HEK293 (cell line): ENCODE results near the gene ARHGEF12.

Source experiments
- CTCF ChIA-PET: fragments of 350-600 bp; formaldehyde crosslinking; extraction: SDS; loops from one replicate; lab custom pipeline; 2021; ENCODE audit warnings: antibody characterized with exemption; lab: Yijun Ruan, JAX
- POLR2A ChIA-PET: fragments of 300-600 bp; formaldehyde crosslinking; extraction: SDS; loops from one replicate; lab custom pipeline; 2020; ENCODE audit warnings: antibody characterized with exemption, inconsistent platforms; lab: Yijun Ruan, JAX
- H3K27ac ChIP-seq: fragments of 200-500 bp; sonication (Bioruptor generic); 2 replicates; pipeline ENCODE4 v1.5.1; 2014; ENCODE audit warnings: low read depth, low read length, control low read depth, inconsistent platforms; ENCODE audit errors: extremely low read depth
- H3K36me3 ChIP-seq, 2 experiments: fragments of 200-500 bp in 1 of 2; sonication (Bioruptor generic) in 1 of 2; 1 replicate in 1 of 2; 2 replicates in 1 of 2; pipeline ENCODE4 v1.5.1; 2014 to 2017; ENCODE audit warnings: inconsistent platforms in 2 of 2, low read length in 2 of 2; ENCODE audit not compliant: control insufficient read depth in 2 of 2, insufficient read depth in 1 of 2
- H3K4me1 ChIP-seq: fragments of 200-500 bp; sonication (Bioruptor generic); 2 replicates; pipeline ENCODE4 v1.5.1; 2014; ENCODE audit warnings: mild to moderate bottlenecking, low read length, inconsistent platforms; ENCODE audit not compliant: control insufficient read depth, insufficient read depth
- H3K4me3 ChIP-seq: 2 replicates; pipeline ENCODE4 v1.5.1; 2011; ENCODE audit warnings: low read depth, mild to moderate bottlenecking, control low read depth, low read length, moderate library complexity
- H3K9me3 ChIP-seq: fragments of 200-500 bp; sonication (Bioruptor generic); 2 replicates; pipeline ENCODE4 v1.5.1; 2014; ENCODE audit warnings: low read depth, low read length, inconsistent platforms; ENCODE audit not compliant: control insufficient read depth, insufficient read depth
- IKZF3 ChIP-seq: fragments of 450-650 bp; IDR thresholded peaks from 2 replicates; pipeline ENCODE4 v1.5.0; 2018; ENCODE audit warnings: missing biosample characterization, mild to moderate bottlenecking, missing genetic modification characterization, moderate library complexity
- MZF1 ChIP-seq: fragments of 450-650 bp; formaldehyde crosslinking; IDR thresholded peaks from 2 replicates; pipeline ENCODE4 v1.5.1; 2017; ENCODE audit warnings: missing biosample characterization, missing genetic modification characterization, borderline replicate concordance
- PATZ1 ChIP-seq: fragments of 450-650 bp; formaldehyde crosslinking; IDR thresholded peaks from 2 replicates; pipeline ENCODE4 v1.5.1; 2016; ENCODE audit warnings: missing biosample characterization, missing genetic modification characterization
- PBX3 ChIP-seq: sonication (generic); formaldehyde crosslinking; IDR thresholded peaks from 2 replicates; pipeline ENCODE4 v1.8.1; 2022; ENCODE audit warnings: mild to moderate bottlenecking, moderate library complexity, missing genetic modification reagents
- PRDM2 ChIP-seq: fragments of 450-650 bp; formaldehyde crosslinking; IDR thresholded peaks from 2 replicates; pipeline ENCODE4 v1.5.1; 2016; ENCODE audit warnings: missing biosample characterization, missing genetic modification characterization, borderline replicate concordance
- TCF7L2 ChIP-seq: IDR thresholded peaks from 2 replicates; pipeline ENCODE4 v1.6.1; 2011; ENCODE audit warnings: low read depth, mild to moderate bottlenecking, inconsistent platforms, low read length, moderate library complexity, borderline replicate concordance
- ZBTB26 ChIP-seq: fragments of 450-650 bp; formaldehyde crosslinking; optimal IDR thresholded peaks from 2 replicates; pipeline ENCODE3; 2016; ENCODE audit warnings: missing biosample characterization, mild to moderate bottlenecking, missing genetic modification characterization
- ZBTB8A ChIP-seq: fragments of 450-650 bp; formaldehyde crosslinking; IDR thresholded peaks from 2 replicates; pipeline ENCODE4 v1.5.1; 2016; ENCODE audit warnings: missing biosample characterization, missing genetic modification characterization
- ZFP41 ChIP-seq: fragments of 450-650 bp; formaldehyde crosslinking; IDR thresholded peaks from 2 replicates; pipeline ENCODE4 v1.5.1; 2016; ENCODE audit warnings: missing biosample characterization, missing genetic modification characterization, borderline replicate concordance
- ZNF121 ChIP-seq: fragments of 450-650 bp; formaldehyde crosslinking; IDR thresholded peaks from 2 replicates; pipeline ENCODE4 v1.5.1; 2016; ENCODE audit warnings: missing biosample characterization, missing genetic modification characterization
- ZNF132 ChIP-seq: fragments of 450-650 bp; formaldehyde crosslinking; IDR thresholded peaks from 2 replicates; pipeline ENCODE4 v1.5.1; 2017; ENCODE audit warnings: missing biosample characterization, missing genetic modification characterization, borderline replicate concordance
- ZNF16 ChIP-seq: fragments of 450-650 bp; formaldehyde crosslinking; IDR thresholded peaks from 2 replicates; pipeline ENCODE4 v1.5.1; 2016; ENCODE audit warnings: low read depth, missing biosample characterization, missing genetic modification characterization
- ZNF18 ChIP-seq: fragments of 450-650 bp; formaldehyde crosslinking; IDR thresholded peaks from 2 replicates; pipeline ENCODE4 v1.5.1; 2016; ENCODE audit warnings: missing biosample characterization, missing genetic modification characterization
- ZNF23 ChIP-seq: fragments of 450-650 bp; formaldehyde crosslinking; IDR thresholded peaks from 2 replicates; pipeline ENCODE4 v1.5.1; 2016; ENCODE audit warnings: missing biosample characterization, missing genetic modification characterization, borderline replicate concordance
- ZNF302 ChIP-seq: fragments of 450-650 bp; formaldehyde crosslinking; IDR thresholded peaks from 2 replicates; pipeline ENCODE4 v1.5.1; 2016; ENCODE audit warnings: missing biosample characterization, missing genetic modification characterization, low read depth
- ZNF311 ChIP-seq: fragments of 450-650 bp; formaldehyde crosslinking; IDR thresholded peaks from 2 replicates; pipeline ENCODE4 v1.5.1; 2017; ENCODE audit warnings: missing biosample characterization, missing genetic modification characterization, borderline replicate concordance
- ZNF529 ChIP-seq: fragments of 450-650 bp; formaldehyde crosslinking; IDR thresholded peaks from 2 replicates; pipeline ENCODE4 v1.5.1; 2017; ENCODE audit warnings: missing genetic modification characterization, missing biosample characterization; ENCODE audit not compliant: insufficient replicate concordance
- ZNF560 ChIP-seq: fragments of 450-650 bp; formaldehyde crosslinking; IDR thresholded peaks from 2 replicates; pipeline ENCODE4 v1.5.1; 2017; ENCODE audit warnings: missing biosample characterization, missing genetic modification characterization, borderline replicate concordance
- ZNF664 ChIP-seq: fragments of 450-650 bp; formaldehyde crosslinking; IDR thresholded peaks from 2 replicates; pipeline ENCODE4 v1.5.1; 2016; ENCODE audit warnings: missing biosample characterization, missing genetic modification characterization
- ZNF701 ChIP-seq: fragments of 450-650 bp; formaldehyde crosslinking; IDR thresholded peaks from 2 replicates; pipeline ENCODE4 v1.5.1; 2016; ENCODE audit warnings: missing biosample characterization, missing genetic modification characterization
- ZNF76 ChIP-seq: fragments of 450-650 bp; formaldehyde crosslinking; IDR thresholded peaks from 2 replicates; pipeline ENCODE4; 2016; ENCODE audit warnings: low read depth, missing biosample characterization, missing genetic modification characterization, borderline replicate concordance
- ZSCAN16 ChIP-seq: fragments of 450-650 bp; formaldehyde crosslinking; IDR thresholded peaks from 2 replicates; pipeline ENCODE4 v1.5.1; 2016; ENCODE audit warnings: missing biosample characterization, missing genetic modification characterization

Gene ARHGEF12

GRCh38 chr11:120335908-120336640 is at the start of gene ARHGEF12:
Gene ARHGEF12 (plus strand): TSS chr11:120336413. CDS start chr11:120337244, 831 bp downstream.
- Histone ChIP-seq H3K4me3 (peak within 1 kb of the TSS; percentile 84), H3K9me3 (no peaks in the 10 kb centered on the region), H3K4me1 (no peaks in the 10 kb centered on the region), H3K36me3 (peaks cover 0 to 6% of the 10 kb centered on the region in 2 experiments; a peak in 1 of 3 replicates), H3K27ac (peak within 1 kb of the TSS; percentile 94)
- ChIA-PET POLR2A (interaction anchor here (0.6 to 2.1 kb wide), 12 partner anchors 9 to 349 kb away, joined by 3 to 5 read pairs (median 3); no protein-coding TSS in a partner anchor), CTCF (interaction anchor here (1.0 to 2.4 kb wide), 6 partner anchors 10 to 103 kb away, joined by 3 to 13 read pairs (median 4); partner anchors contain the start of gene TLCD5)
- TF ChIP-seq ZBTB8A (tag by site-specific recombination) (peak; percentile 81), ZNF560 (no peak), ZNF701 (tag by site-specific recombination) (no peak), MZF1 (tag by site-specific recombination) (0 out of 2 replicates have a peak, but pooled peaks have one; percentile 60), PBX3 (CRISPR knock-in tag) (no peak; the same call in 1 of the 2 replicates), ZNF311 (tag by site-specific recombination) (no peak), ZNF132 (tag by site-specific recombination) (no peak), ZNF18 (tag by site-specific recombination) (peak; percentile 26; the same call in 1 of the 2 replicates), IKZF3 (tag by site-specific recombination) (peak; percentile 95), ZNF76 (tag by site-specific recombination) (peak; percentile 72), ZFP41 (tag by site-specific recombination) (no peak), ZNF16 (no peak), ZBTB26 (peak; percentile 88), ZNF23 (no peak), ZNF664 (tag by site-specific recombination) (peak; percentile 55; the same call in 1 of the 2 replicates), ZNF121 (tag by site-specific recombination) (peak; percentile 47; the same call in 1 of the 2 replicates), PATZ1 (tag by site-specific recombination) (peak; percentile 98), ZSCAN16 (tag by site-specific recombination) (no peak), ZNF302 (tag by site-specific recombination) (no peak), TCF7L2 (0 out of 2 replicates have a peak, but pooled peaks have one; percentile 22), ZNF529 (tag by site-specific recombination) (no peak), PRDM2 (no peak)
